Measurements from ENCODE around the gene GCK.
"Not testable (repeated sequence)": the region's sequence is repeated elsewhere in the genome, so short reads cannot be mapped to it uniquely, and the experiment has no call there.

GCK gene

DNA sequence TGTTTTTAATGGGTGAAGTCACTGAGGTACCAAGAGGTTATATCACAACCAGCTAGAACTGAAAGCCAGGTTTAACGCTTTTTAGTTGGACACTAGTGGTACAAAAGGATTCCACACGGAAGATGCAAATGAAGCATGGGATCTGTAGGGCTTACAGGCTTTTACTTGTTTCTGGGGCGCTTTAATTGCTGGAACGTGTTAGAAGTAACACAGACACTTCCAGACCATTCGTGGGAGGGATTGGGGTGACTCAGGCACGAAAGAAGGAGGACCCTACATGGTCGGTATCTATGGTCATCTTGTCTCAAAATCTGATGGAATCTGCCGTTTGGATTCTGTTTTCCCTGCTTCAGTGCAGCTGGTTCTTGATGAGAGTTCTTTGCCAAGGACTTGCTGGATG, 12.6 kb upstream of the GCK start:
- no peak for DNase-seq (ENCODE audit: low read depth)

DNA sequence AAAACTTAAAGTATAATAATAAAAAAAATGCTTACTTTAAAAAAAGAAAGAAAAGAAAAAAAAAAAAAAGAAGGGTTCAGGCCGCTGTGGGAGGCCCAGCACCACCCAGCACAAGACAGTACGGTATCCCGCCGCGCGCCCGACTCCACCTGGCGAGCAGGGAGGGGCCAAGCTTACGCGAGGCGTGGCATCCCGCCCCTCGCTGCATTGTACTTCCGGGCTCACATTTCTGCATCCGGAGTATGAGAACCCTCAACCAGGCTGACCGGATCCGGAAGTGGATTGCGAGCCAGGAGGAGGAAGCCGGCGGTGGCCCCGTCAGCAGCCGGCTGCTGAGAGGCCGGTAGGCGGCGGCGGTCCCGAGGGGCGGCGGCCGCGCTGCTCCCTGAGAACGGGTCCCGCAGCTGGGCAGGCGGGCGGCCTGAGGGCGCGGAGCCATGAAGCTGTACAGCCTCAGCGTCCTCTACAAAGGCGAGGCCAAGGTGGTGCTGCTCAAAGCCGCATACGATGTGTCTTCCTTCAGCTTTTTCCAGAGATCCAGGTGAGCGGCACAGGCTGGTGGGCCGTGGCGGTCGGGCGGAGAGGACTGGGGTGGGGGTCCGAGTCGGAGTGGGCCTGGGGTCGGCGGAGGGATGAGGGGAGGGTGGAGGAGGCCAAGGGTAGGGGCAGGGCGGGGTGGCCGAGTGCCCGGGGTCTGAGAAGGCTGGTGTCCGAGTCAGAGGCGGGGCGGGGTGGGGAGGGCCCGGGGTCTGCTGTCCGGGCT, 11.6 kb upstream of the GCK start, which contains the start of gene YKT6:
Gene YKT6, plus strand, starts transcription at position 280 of the 763 bp plus-strand sequence. Its CDS starts 158 bp downstream, at position 438.
- peak; percentile 85 for DNase-seq (ENCODE audit: low read depth)

GRCh38 chr7:44200163-44200562, 10.9 kb upstream of the GCK start:
- DNase-seq (ENCODE audit: low read depth): not testable (repeated sequence)

GRCh38 chr7:44197474-44197873, 8.2 kb upstream of the GCK start:
- no peak for DNase-seq (ENCODE audit: low read depth)

GRCh38 chr7:44196450-44196872, 7.2 kb upstream of the GCK start:
- DNase-seq (ENCODE audit: low read depth): no peak

DNA sequence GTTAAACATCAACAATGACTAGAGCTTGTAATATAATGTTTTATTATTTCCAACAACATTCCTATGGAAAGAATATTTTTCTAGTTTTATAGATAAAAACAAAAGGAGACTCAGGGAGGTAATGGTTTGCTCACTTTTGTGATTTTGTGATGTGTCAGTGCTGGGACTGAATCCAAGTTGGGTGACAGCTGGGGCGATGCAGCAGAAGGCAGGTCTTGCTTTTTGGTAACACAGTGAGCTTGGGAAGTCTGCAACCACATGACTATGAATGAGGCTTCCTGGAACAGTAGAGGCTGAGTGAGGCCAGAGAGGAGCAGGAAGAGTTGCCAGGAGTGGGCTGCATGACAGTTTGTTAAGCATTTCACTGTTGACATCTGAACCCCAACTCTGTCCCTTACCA, 6.7 kb upstream of the GCK start:
- no peak for DNase-seq (ENCODE audit: low read depth)

GRCh38 chr7:44194562-44195145, 5.4 kb upstream of the GCK start:
- DNase-seq (ENCODE audit: low read depth): no peak

GRCh38 chr7:44194069-44194468, 4.8 kb upstream of the GCK start:
- DNase-seq (ENCODE audit: low read depth): peak; percentile 17

DNA sequence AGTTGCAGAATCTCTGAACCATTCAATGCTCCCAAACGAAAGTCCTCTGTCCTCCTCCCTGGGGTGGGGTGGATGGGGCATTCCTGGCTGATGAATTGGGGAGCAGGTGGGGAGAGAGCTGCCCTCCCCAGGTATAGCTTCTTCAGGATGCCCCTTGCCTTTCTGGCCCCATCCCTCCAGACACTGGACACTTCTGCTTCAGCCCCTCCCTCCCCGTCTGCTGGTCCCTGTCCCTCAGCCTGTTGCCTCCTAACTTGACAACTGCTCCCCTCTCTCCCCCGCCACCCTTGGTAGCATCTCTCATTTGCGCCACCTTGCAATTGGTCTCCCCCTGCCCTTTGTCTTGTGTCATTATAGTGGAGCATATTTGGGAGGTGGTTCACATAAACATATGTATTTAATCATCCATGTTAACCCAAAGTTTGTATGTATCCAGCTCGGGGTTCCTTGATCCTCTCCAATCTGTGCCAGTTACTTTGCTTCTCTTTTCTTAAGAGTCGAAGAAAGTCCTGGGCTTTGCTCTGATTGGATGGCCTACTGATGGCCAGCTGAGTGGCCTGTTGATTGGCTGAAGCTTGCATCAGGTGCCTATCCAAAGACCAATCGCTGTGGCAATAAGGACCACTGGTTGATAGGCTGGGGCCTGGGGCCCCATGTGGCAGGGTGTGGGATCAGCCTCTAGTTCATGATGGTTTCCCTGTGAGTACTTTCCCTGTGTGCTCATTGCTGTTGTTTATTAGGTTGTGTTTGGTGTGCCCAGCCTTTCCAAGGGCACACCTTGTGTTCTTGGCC, 4.0 kb upstream of the GCK start:
- DNase-seq (ENCODE audit: low read depth): no peak

DNA sequence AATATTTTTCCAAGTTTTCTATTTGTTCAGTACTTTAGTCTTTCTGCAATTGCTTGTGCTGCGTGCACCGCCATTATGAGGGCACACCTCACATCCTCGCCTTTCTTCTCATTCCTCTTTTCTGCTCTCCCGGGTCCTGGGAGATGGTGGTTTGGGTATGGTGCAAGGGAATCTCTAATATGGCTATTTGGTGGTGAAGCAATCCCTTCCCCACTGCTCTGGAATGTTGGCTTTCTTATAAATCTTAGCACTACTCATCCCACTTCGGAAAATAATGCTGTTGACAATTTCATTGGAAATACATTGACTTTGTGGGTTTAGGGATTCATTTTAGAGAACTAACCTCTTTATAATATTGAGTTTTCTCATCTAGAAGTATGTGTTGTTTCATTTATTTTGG, 1.9 kb upstream of the GCK start:
- no peak for DNase-seq (ENCODE audit: low read depth)

DNA sequence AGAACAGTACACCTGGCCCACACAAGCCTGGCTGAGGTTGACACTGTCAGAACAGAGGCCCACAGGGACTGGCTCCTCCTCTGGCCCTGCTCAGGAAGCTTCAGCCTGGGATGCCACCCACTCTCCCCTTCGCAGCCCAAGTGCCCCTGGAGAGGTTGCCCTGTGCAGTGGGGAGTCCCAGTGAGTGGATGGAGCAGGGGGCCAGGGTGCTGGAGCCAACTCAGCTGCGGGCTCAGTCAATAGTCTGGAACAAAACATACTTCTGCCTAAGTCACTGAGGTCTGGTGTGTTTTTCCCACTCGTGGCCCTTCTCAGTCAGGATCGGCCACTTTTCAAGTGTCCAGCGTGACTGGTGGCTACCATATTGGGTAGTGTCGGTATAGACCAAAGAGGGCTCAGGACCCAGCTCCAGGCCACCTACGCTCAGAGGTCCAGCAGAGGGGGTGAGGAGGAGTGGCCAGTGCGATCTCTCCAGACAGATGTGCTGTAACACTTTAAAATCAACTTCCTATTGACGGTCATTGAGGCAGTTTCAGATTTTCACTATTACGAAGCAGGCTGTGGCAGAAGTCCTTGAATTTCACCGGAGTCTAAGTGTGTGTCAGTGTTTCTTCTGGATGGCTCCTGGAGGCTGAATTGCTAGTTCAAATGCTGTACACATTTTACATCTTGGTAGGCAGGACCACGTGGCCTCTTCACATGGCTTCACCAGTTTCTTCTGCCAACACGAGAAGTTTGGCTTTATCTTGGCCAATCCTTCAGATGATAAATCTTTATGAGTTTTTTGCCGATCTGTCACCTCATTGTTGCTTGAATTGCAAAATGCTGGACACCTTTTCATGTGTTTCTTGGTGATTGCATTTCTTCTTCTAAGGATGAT, 994 bp upstream of the GCK start:
- DNase-seq (ENCODE audit: low read depth): no peak

GRCh38 chr7:44188480-44189225, 586 bp downstream of the GCK start:
- DNase-seq (ENCODE audit: low read depth): no peak

GRCh38 chr7:44187636-44188416, 1.4 kb downstream of the GCK start:
- no peak for DNase-seq (ENCODE audit: low read depth)

GRCh38 chr7:44186736-44187135, 2.5 kb downstream of the GCK start:
- no peak for DNase-seq (ENCODE audit: low read depth)

DNA sequence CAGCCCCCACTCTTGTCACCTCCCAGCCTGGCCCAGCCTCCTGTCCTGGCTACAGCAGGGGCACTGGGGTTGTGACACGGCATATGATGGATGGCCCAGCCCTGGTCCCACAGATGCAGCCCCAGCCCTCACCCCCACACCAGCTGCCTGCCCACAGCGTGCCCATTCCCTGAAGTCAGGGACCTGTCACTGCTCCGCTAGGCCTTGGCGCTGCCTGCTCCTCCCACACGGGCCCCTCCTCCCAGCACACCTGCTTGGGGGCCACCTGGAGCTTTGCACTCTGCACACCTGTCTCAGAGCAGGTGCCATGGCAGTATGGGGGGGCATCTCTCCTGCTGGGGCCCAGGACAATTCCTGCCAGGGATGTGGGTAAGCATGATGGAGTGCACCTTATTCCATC, 3.5 kb downstream of the GCK start:
- no peak for DNase-seq (ENCODE audit: low read depth)

DNA sequence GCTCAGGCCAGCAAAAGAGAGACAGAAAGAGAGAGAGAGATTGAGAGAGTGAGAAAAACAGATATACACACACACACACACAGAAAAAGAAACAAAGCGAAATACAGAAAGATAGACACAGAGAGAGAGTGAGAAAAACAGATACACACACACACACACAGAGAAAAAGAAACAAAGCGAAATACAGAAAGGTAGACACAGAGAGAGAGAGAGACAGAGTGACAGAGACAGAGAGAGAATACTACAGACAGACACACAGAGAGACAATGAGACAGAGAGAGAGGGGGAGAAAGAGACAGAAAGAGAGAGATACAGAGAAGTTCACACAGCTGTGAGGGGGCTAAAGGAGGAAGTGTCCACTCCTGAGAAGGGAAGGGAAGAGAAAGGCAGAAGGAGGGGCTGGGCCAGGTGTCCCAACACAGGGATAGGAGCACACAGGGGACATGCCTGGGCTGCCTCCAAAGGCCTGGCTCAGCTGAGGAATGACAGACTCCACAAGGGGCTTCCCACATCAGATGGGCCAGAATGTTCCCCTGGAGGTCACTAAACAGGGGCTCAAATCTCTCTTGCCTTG, 4.3 kb downstream of the GCK start:
- DNase-seq (ENCODE audit: low read depth): no peak

DNA sequence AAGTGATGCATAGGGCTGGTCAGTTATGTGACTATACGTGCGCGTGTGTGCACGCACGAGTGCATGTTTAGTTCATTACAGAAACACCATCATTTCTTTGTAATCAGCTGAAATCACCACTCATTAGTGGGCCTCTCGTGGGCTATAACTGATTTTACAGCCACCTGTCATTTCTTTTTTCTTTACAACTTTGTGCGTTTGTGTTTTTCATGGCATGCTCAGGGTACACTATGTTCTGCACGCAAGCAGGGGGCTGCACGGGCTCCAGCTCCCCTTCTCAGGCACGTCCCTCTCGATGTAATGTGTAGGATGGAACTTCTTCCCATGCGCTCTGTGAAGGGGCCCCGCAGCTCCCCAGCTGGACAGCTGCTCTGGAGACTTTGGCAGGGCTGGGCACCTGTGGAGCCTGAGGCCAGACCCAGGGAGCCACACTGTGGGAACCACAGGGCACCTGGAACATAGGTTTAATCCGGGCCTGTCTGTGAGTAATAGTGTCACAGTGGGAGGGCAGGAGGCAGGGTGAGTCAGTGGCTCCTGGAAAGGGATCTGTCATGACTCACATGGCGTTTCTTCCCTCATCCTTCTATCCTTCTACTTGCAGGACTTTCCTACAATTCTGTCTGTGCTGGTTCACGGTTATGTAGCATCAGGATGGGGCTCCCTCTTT, 4.9 kb downstream of the GCK start:
- DNase-seq (ENCODE audit: low read depth): no peak

DNA sequence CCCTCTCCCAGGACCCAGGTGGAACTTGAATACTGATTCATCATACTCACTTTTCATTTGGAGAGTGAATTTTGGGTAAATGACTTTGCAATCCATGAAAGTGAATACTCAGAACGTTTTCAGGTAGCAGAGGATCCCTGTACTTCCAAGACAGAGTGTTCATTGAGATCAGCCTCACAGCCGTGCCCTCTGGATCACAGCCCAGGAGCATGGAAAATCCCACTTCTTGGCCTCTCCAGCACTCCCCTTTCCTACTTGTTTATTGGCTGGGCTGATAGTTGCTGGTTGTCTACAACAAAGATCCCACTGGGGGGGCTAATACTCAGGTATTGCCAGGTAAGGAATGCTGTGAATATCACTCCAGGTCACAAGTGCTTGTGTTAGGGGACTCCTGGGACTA, 5.9 kb downstream of the GCK start:
- DNase-seq (ENCODE audit: low read depth): no peak

DNA sequence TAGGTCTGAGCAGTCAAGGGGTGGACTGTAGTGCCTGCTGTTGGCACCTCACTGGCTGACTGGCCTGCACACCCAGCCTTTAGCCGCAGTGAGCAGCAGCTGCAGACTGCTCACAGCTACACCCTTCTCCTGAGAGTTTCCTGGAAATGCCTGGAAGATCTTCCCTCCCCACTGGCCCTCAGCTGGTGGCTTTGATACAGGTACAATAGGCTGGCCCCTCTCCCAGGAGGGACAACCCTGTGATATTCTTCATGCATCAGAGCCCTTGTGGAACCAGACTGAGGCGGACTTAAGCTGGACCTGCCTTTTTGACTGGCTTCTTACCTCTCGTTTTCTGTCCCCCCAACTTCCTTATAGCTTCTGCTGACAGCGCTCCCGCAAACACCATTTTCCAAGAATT, 6.4 kb downstream of the GCK start:
- DNase-seq (ENCODE audit: low read depth): no peak

- DNase-seq (ENCODE audit: low read depth): no peak
Observed at GRCh38 chr7:44180631-44181030, 8.6 kb downstream of the GCK start.
